HepG2 (cell line): Measurements from ENCODE around the gene SHMT1. TPM values are rescaled to one million over a fixed set of nuclear protein-coding genes. Genes with fewer than 3 reads are reported as not detected.

Source experiments
- ATAC-seq: fragments of 200-7000 bp; cut with Tn5 transposase; 3 replicates; pipeline ENCODE4 v1.9.1; 2020; ENCODE audit warnings: mild to moderate bottlenecking, moderate library complexity
- BruUV-seq: library from RNA; stranded (reverse); fragments of 400-500 nt; replicated peaks from 2 replicates; lab custom pipeline; 2021; lab: Mats Ljungman, UMichigan
- CTCF ChIA-PET: fragments of 300-600 bp; formaldehyde crosslinking; extraction: SDS; loops from one replicate; lab custom pipeline; 2021; ENCODE audit warnings: low total read pairs, inconsistent platforms, low intra/inter-chr PET ratio; lab: Yijun Ruan, JAX
- POLR2A ChIA-PET: fragments of 350-600 bp; sonication (Branson Sonifier 250); formaldehyde crosslinking; loops from one replicate; lab custom pipeline; 2020; ENCODE audit warnings: antibody characterized with exemption, inconsistent platforms; lab: Yijun Ruan, JAX
- DNase-seq: peaks from one replicate; pipeline ENCODE4 v3.0.0-alpha.2; 2015; ENCODE audit warnings: low spot score
- FAIRE-seq: peaks from 3 replicates; lab custom pipeline; 2011; peaks lifted over from hg19 to GRCh38; lab: Jason Lieb, UNC
- H2AFZ ChIP-seq: one replicate; pipeline ENCODE4 v1.6.1; 2011; ENCODE audit warnings: low read length, inconsistent platforms
- H3K27ac ChIP-seq: fragments of 300-600 bp; 3 replicates; pipeline ENCODE4 v1.8.0; 2011; ENCODE audit warnings: mixed run types, mild to moderate bottlenecking, mixed read lengths, low read length, inconsistent platforms; ENCODE audit not compliant: insufficient read depth; ENCODE audit errors: extremely low read length
- H3K27me3 ChIP-seq, 2 experiments: fragments of 200-600 bp in 1 of 2; 2 replicates in 1 of 2; 3 replicates in 1 of 2; pipeline versions ENCODE4 v1.6.0 to v1.8.0; 2011; ENCODE audit warnings: low read length in 2 of 2, mild to moderate bottlenecking in 2 of 2, moderate library complexity in 2 of 2, inconsistent platforms in 1 of 2; ENCODE audit not compliant: insufficient read depth in 2 of 2, control insufficient read depth in 1 of 2
- H3K36me3 ChIP-seq, 2 experiments: fragments of 200-600 bp in 1 of 2; replicated peaks in 1 of 2; 2 replicates in 1 of 2; 3 replicates in 1 of 2; pipeline versions ENCODE4 v1.5.1 to v1.8.0; 2011; ENCODE audit warnings: low read length in 2 of 2, inconsistent platforms in 1 of 2; ENCODE audit not compliant: insufficient read depth in 2 of 2, control insufficient read depth in 1 of 2
- H3K4me1 ChIP-seq: 2 replicates; pipeline ENCODE4 v1.5.1; 2012; ENCODE audit warnings: low read length, inconsistent platforms; ENCODE audit not compliant: insufficient read depth
- H3K4me2 ChIP-seq: 2 replicates; pipeline ENCODE4 v1.6.0; 2011; ENCODE audit warnings: low read depth, low read length, inconsistent platforms
- H3K4me3 ChIP-seq, 3 experiments: fragments of 200-600 bp in 1 of 3; sonication (generic), shearing (Covaris generic) in 1 of 3; replicated peaks in 1 of 3; 2 replicates each; pipeline ENCODE4 v1.5.1; 2011 to 2016; ENCODE audit warnings: low read length in 3 of 3, inconsistent platforms in 2 of 3, low read depth in 2 of 3, mild to moderate bottlenecking in 2 of 3, control low read depth in 1 of 3, mixed read lengths in 1 of 3; ENCODE audit not compliant: insufficient read depth in 1 of 3
- H3K79me2 ChIP-seq: one replicate; pipeline ENCODE4 v1.6.1; 2011; ENCODE audit warnings: low read length, inconsistent platforms; ENCODE audit not compliant: insufficient read depth
- H3K9ac ChIP-seq: 2 replicates; pipeline ENCODE4 v1.6.0; 2011; ENCODE audit warnings: mild to moderate bottlenecking, low read depth, low read length, inconsistent platforms; ENCODE audit not compliant: insufficient read depth
- H3K9me3 ChIP-seq: 2 replicates; pipeline ENCODE4 v1.5.1; 2012; ENCODE audit warnings: mild to moderate bottlenecking, low read length
- H4K20me1 ChIP-seq: 2 replicates; pipeline ENCODE4 v1.6.0; 2011; ENCODE audit warnings: inconsistent platforms, mild to moderate bottlenecking, low read length, moderate library complexity; ENCODE audit not compliant: insufficient read depth
- ARID4A ChIP-seq: sonication (generic); formaldehyde crosslinking; IDR thresholded peaks from 2 replicates; pipeline ENCODE4 v1.5.0; 2020; ENCODE audit warnings: mild to moderate bottlenecking, missing genetic modification reagents, borderline replicate concordance
- BORCS8-MEF2B ChIP-seq: sonication (generic); formaldehyde crosslinking; IDR thresholded peaks from 2 replicates; pipeline ENCODE4 v1.8.0; 2022; ENCODE audit warnings: mild to moderate bottlenecking, missing genetic modification reagents
- ISL2 ChIP-seq: sonication (generic); formaldehyde crosslinking; IDR thresholded peaks from 2 replicates; pipeline ENCODE4 v1.5.0; 2020; ENCODE audit warnings: missing genetic modification reagents
- ISX ChIP-seq: sonication (generic); formaldehyde crosslinking; conservative IDR thresholded peaks from 2 replicates; pipeline ENCODE4 v1.5.0; 2020; ENCODE audit warnings: missing genetic modification reagents
- ZNF10 ChIP-seq: sonication (generic); formaldehyde crosslinking; IDR thresholded peaks from 2 replicates; pipeline ENCODE4 v1.4.0; 2020; ENCODE audit warnings: mild to moderate bottlenecking, low read depth, missing genetic modification reagents, borderline replicate concordance
- ZNF142 ChIP-seq: sonication (generic); formaldehyde crosslinking; IDR thresholded peaks from 2 replicates; pipeline ENCODE4 v1.4.0; 2020; ENCODE audit warnings: missing genetic modification reagents
- WGBS: methylation state at CpG from one replicate; pipeline ENCODE4 v1.1.6; 2017; ENCODE audit warnings: low lambda C conversion rate; 5-methylcytosine and 5-hydroxymethylcytosine counted together
- in situ Hi-C: cut with HindIII; loops from 2 replicates; pipeline ENCODE4 v1.10.0; 2017; ENCODE audit warnings: low pct_unique_long_range_greater_than_20kb; ENCODE audit not compliant: extremely low pct_ligation_motif_present
- intact Hi-C: fragments of 100-400 bp; cut with micrococcal nuclease; formaldehyde crosslinking; loops from one replicate; pipeline ENCODE4 v1.10.0; 2022; ENCODE audit not compliant: unreplicated experiment
- polyA plus RNA-seq, 8 experiments: library from polyadenylated mRNA; depleted of rRNA in 3 of 8; stranded (reverse) in 7 of 8; unstranded in 1 of 8; fragments of >200 nt; fragmentation: Illumina TruSeq in 4 of 8; extraction: Trizol in 4 of 8; gene quantifications; 2 replicates each; pipeline versions ENCODE4 v1.2.1 to v1.2.3, GENCODE V29; 2011 to 2016; ENCODE audit warnings: low read depth in 4 of 8, missing spikeins in 1 of 8, mixed read lengths in 1 of 8; ENCODE audit not compliant: insufficient read depth in 1 of 8
- total RNA-seq, 5 experiments: library from RNA; depleted of rRNA; stranded (reverse); fragments of >200 nt; fragmentation: Illumina TruSeq; extraction: Trizol; gene quantifications; 2 replicates each; pipeline ENCODE4 v1.2.3, GENCODE V29; 2016; ENCODE audit warnings: low read depth in 1 of 5

Gene SHMT1
- total and polyA plus RNA-seq, 2 of the 13 experiments (the other 11 are each of a cell fraction or from before 2014, with no cell fraction given): 21.3 to 48.8 TPM

GRCh38 chr17:18368946-18369345 lies 5.6 kb upstream of the SHMT1 start:
- ATAC-seq (no peak), FAIRE-seq (no peak), DNase-seq (no peak)
- no peaks in the 10 kb centered on the region for H3K9me3 ChIP-seq
- no peak overlapping the region for H3K4me3 ChIP-seq
- 33% methylated on average over 8 of the region's 8 CpGs for WGBS
- no TSS peak for BruUV-seq
- intact Hi-C loops: loop anchor here (10.0 kb wide), 1 partner anchor 54 kb away; the partner anchor contains the start of genes SMCR8 and TOP3A
- TF ChIP-seq ARID4A (CRISPR knock-in tag) (no peak), BORCS8-MEF2B (no peak), ZNF142 (no peak), ISX (CRISPR knock-in tag) (no peak), ISL2 (no peak), ZNF10 (CRISPR knock-in tag) (no peak)
- H2AFZ ChIP-seq: no peak overlapping the region
- no peak overlapping the region for H3K4me2 ChIP-seq
- no peak overlapping the region for H3K27ac ChIP-seq
- in situ Hi-C loops: no loop called here
- no peaks in the 10 kb centered on the region for H4K20me1 ChIP-seq
- no peaks in the 10 kb centered on the region; a peak in 1 of 5 replicates for H3K27me3 ChIP-seq
- H3K9ac ChIP-seq: no peak overlapping the region
- no peaks in the 10 kb centered on the region for H3K4me1 ChIP-seq
- no peaks in the 10 kb centered on the region for H3K79me2 ChIP-seq
- CTCF ChIA-PET: no interaction called here
- POLR2A ChIA-PET: no interaction called here
- no peaks in the 10 kb centered on the region for H3K36me3 ChIP-seq
